ENCODE data around the gene EVC.
A peak's percentile ranks its signal among the peaks of the same experiment; 100 is the strongest.
"Not testable (repeated sequence)": the region's sequence is repeated elsewhere in the genome, so short reads cannot be mapped to it uniquely, and the experiment has no call there.

The EVC gene

GRCh38 chr4:5724377-5724776, 13.4 kb downstream of the EVC start:
- H4K5ac ChIP-seq (ENCODE audit: low read length): no peak overlapping the region
- no peak overlapping the region for H3K27ac ChIP-seq (ENCODE audit: low read depth, low read length)
- no peak overlapping the region for H3K4me2 ChIP-seq (ENCODE audit: low read length)
- no peak overlapping the region for H2AK5ac ChIP-seq (ENCODE audit: low read length)
- peaks cover 3% of the 10 kb centered on the region for H3K79me1 ChIP-seq (ENCODE audit: low read length)
- H3K4ac ChIP-seq (ENCODE audit: low read depth, low read length): no peak overlapping the region
- H3K4me1 ChIP-seq (ENCODE audit: control insufficient read depth, low read depth, low read length): no peaks in the 10 kb centered on the region
- no peaks in the 10 kb centered on the region for H3K27me3 ChIP-seq (ENCODE audit: insufficient read depth, low read length, poor library complexity)
- no peak overlapping the region for H3K4me3 ChIP-seq (ENCODE audit: low read length)
- H3K56ac ChIP-seq (ENCODE audit: low read length): no peak overlapping the region
- H2BK5ac ChIP-seq (ENCODE audit: low read length): no peak overlapping the region
- H3K36me3 ChIP-seq (ENCODE audit: control insufficient read depth, insufficient read depth, low read length): peaks cover 2% of the 10 kb centered on the region
- H3K9ac ChIP-seq (ENCODE audit: low read length): no peak overlapping the region
- H3K79me2 ChIP-seq (ENCODE audit: control insufficient read depth, insufficient read depth, low read length): no peaks in the 10 kb centered on the region
- no peak overlapping the region for H2BK15ac ChIP-seq (replicated peaks; ENCODE audit: low read depth)
- H3K18ac ChIP-seq (ENCODE audit: low read length): no peak overlapping the region
- H2BK120ac ChIP-seq (ENCODE audit: low read depth, low read length): no peak overlapping the region
- no CpG with 5 or more reads among the region's 7 CpGs for WGBS (ENCODE audit: extremely low coverage, insufficient coverage, low lambda C conversion rate)
- peak overlapping the region; percentile 6 for H3K23ac ChIP-seq (ENCODE audit: low read length)
- H4K8ac ChIP-seq (ENCODE audit: low read depth, low read length): no peak overlapping the region
- no peak for DNase-seq

- H3K4ac ChIP-seq (ENCODE audit: low read depth, low read length); H3K4me2 ChIP-seq (ENCODE audit: low read length); H3K4me1 ChIP-seq (ENCODE audit: control insufficient read depth, low read depth, low read length); H3K79me2 ChIP-seq (ENCODE audit: control insufficient read depth, insufficient read depth, low read length); H2AK5ac ChIP-seq (ENCODE audit: low read length); H2BK120ac ChIP-seq (ENCODE audit: low read depth, low read length); DNase-seq; H4K8ac ChIP-seq (ENCODE audit: low read depth, low read length); H3K56ac ChIP-seq (ENCODE audit: low read length); H3K36me3 ChIP-seq (ENCODE audit: control insufficient read depth, insufficient read depth, low read length); H3K9ac ChIP-seq (ENCODE audit: low read length); H2BK5ac ChIP-seq (ENCODE audit: low read length); H3K27ac ChIP-seq (ENCODE audit: low read depth, low read length); H3K79me1 ChIP-seq (ENCODE audit: low read length); H3K23ac ChIP-seq (ENCODE audit: low read length); H2BK15ac ChIP-seq (replicated peaks; ENCODE audit: low read depth); H4K5ac ChIP-seq (ENCODE audit: low read length); H3K18ac ChIP-seq (ENCODE audit: low read length); H3K27me3 ChIP-seq (ENCODE audit: insufficient read depth, low read length, poor library complexity); H3K4me3 ChIP-seq (ENCODE audit: low read length): not testable (repeated sequence)
- WGBS (ENCODE audit: extremely low coverage, insufficient coverage, low lambda C conversion rate): no CpG with 5 or more reads among the region's 2 CpGs
Measured at GRCh38 chr4:5728412-5728811, 17.4 kb downstream of the EVC start.

GRCh38 chr4:5730436-5730835, 19.4 kb downstream of the EVC start:
- H3K79me2 ChIP-seq (ENCODE audit: control insufficient read depth, insufficient read depth, low read length): no peaks in the 10 kb centered on the region
- no peak overlapping the region for H3K18ac ChIP-seq (ENCODE audit: low read length)
- no CpG with 5 or more reads among the region's 10 CpGs for WGBS (ENCODE audit: extremely low coverage, insufficient coverage, low lambda C conversion rate)
- no peak overlapping the region for H3K23ac ChIP-seq (ENCODE audit: low read length)
- no peak for DNase-seq
- no peak overlapping the region for H4K5ac ChIP-seq (ENCODE audit: low read length)
- no peak overlapping the region for H2BK15ac ChIP-seq (replicated peaks; ENCODE audit: low read depth)
- no peak overlapping the region for H2BK5ac ChIP-seq (ENCODE audit: low read length)
- H3K36me3 ChIP-seq (ENCODE audit: control insufficient read depth, insufficient read depth, low read length): peaks cover 7% of the 10 kb centered on the region
- H3K4me2 ChIP-seq (ENCODE audit: low read length): no peak overlapping the region
- no peaks in the 10 kb centered on the region for H3K4me1 ChIP-seq (ENCODE audit: control insufficient read depth, low read depth, low read length)
- H3K9ac ChIP-seq (ENCODE audit: low read length): no peak overlapping the region
- no peak overlapping the region for H3K4me3 ChIP-seq (ENCODE audit: low read length)
- H4K8ac ChIP-seq (ENCODE audit: low read depth, low read length): no peak overlapping the region
- H2AK5ac ChIP-seq (ENCODE audit: low read length): no peak overlapping the region
- no peak overlapping the region for H3K56ac ChIP-seq (ENCODE audit: low read length)
- H3K79me1 ChIP-seq (ENCODE audit: low read length): peaks cover 3% of the 10 kb centered on the region
- no peak overlapping the region for H2BK120ac ChIP-seq (ENCODE audit: low read depth, low read length)
- no peak overlapping the region for H3K27ac ChIP-seq (ENCODE audit: low read depth, low read length)
- H3K4ac ChIP-seq (ENCODE audit: low read depth, low read length): no peak overlapping the region
- H3K27me3 ChIP-seq (ENCODE audit: insufficient read depth, low read length, poor library complexity): no peaks in the 10 kb centered on the region

GRCh38 chr4:5730993-5731990, 20.3 kb downstream of the EVC start:
- H4K8ac ChIP-seq (ENCODE audit: low read depth, low read length): no peak overlapping the region
- H4K5ac ChIP-seq (ENCODE audit: low read length): no peak overlapping the region
- no peak overlapping the region for H3K9ac ChIP-seq (ENCODE audit: low read length)
- H2BK5ac ChIP-seq (ENCODE audit: low read length): no peak overlapping the region
- no peak for DNase-seq
- peaks cover 7% of the 10 kb centered on the region for H3K36me3 ChIP-seq (ENCODE audit: control insufficient read depth, insufficient read depth, low read length)
- no peak overlapping the region for H2BK15ac ChIP-seq (replicated peaks; ENCODE audit: low read depth)
- H3K56ac ChIP-seq (ENCODE audit: low read length): no peak overlapping the region
- H3K4me1 ChIP-seq (ENCODE audit: control insufficient read depth, low read depth, low read length): no peaks in the 10 kb centered on the region
- no peaks in the 10 kb centered on the region for H3K79me2 ChIP-seq (ENCODE audit: control insufficient read depth, insufficient read depth, low read length)
- no CpG with 5 or more reads among the region's 30 CpGs for WGBS (ENCODE audit: extremely low coverage, insufficient coverage, low lambda C conversion rate)
- H3K18ac ChIP-seq (ENCODE audit: low read length): no peak overlapping the region
- H3K23ac ChIP-seq (ENCODE audit: low read length): no peak overlapping the region
- H3K79me1 ChIP-seq (ENCODE audit: low read length): no peaks in the 10 kb centered on the region
- no peak overlapping the region for H3K4ac ChIP-seq (ENCODE audit: low read depth, low read length)
- H2AK5ac ChIP-seq (ENCODE audit: low read length): no peak overlapping the region
- H2BK120ac ChIP-seq (ENCODE audit: low read depth, low read length): no peak overlapping the region
- H3K4me3 ChIP-seq (ENCODE audit: low read length): no peak overlapping the region
- H3K27me3 ChIP-seq (ENCODE audit: insufficient read depth, low read length, poor library complexity): no peaks in the 10 kb centered on the region
- H3K27ac ChIP-seq (ENCODE audit: low read depth, low read length): no peak overlapping the region
- H3K4me2 ChIP-seq (ENCODE audit: low read length): no peak overlapping the region

DNA sequence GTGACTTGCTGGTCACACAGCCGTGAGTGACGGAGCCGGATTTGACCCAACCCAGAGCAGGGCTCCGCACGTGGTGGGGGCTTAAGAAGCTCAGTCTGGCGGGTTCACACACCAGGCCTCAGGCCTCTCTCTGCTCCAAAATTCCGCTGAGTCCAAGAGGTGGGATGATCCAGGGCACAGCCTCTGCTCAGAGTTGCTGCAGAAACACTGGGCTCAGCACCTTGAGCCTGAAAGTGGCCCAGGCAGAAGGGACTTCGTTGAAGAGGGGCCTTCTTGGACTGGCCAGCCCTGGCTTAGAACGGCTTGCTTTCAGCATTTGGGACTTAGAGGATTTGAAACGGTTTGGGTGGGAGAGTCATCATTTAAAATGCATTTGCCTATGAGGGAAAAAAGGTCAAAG, 21.2 kb downstream of the EVC start:
- no peak overlapping the region for H3K4me2 ChIP-seq (ENCODE audit: low read length)
- H3K27ac ChIP-seq (ENCODE audit: low read depth, low read length): no peak overlapping the region
- WGBS (ENCODE audit: extremely low coverage, insufficient coverage, low lambda C conversion rate): no CpG with 5 or more reads among the region's 10 CpGs
- no peak overlapping the region for H3K4me3 ChIP-seq (ENCODE audit: low read length)
- H3K4ac ChIP-seq (ENCODE audit: low read depth, low read length): no peak overlapping the region
- H3K36me3 ChIP-seq (ENCODE audit: control insufficient read depth, insufficient read depth, low read length): peaks cover 7% of the 10 kb centered on the region
- H4K8ac ChIP-seq (ENCODE audit: low read depth, low read length): no peak overlapping the region
- H3K79me1 ChIP-seq (ENCODE audit: low read length): no peaks in the 10 kb centered on the region
- no peak overlapping the region for H4K5ac ChIP-seq (ENCODE audit: low read length)
- H2BK15ac ChIP-seq (replicated peaks; ENCODE audit: low read depth): no peak overlapping the region
- no peak overlapping the region for H3K9ac ChIP-seq (ENCODE audit: low read length)
- H3K79me2 ChIP-seq (ENCODE audit: control insufficient read depth, insufficient read depth, low read length): no peaks in the 10 kb centered on the region
- H3K56ac ChIP-seq (ENCODE audit: low read length): no peak overlapping the region
- H3K18ac ChIP-seq (ENCODE audit: low read length): no peak overlapping the region
- H2BK120ac ChIP-seq (ENCODE audit: low read depth, low read length): no peak overlapping the region
- H2AK5ac ChIP-seq (ENCODE audit: low read length): no peak overlapping the region
- H3K27me3 ChIP-seq (ENCODE audit: insufficient read depth, low read length, poor library complexity): no peaks in the 10 kb centered on the region
- DNase-seq: no peak
- H3K4me1 ChIP-seq (ENCODE audit: control insufficient read depth, low read depth, low read length): no peaks in the 10 kb centered on the region
- H2BK5ac ChIP-seq (ENCODE audit: low read length): no peak overlapping the region
- no peak overlapping the region for H3K23ac ChIP-seq (ENCODE audit: low read length)
